Measurements from ENCODE around the gene UNC5B.

- TF ChIP-seq POLR2A (IDR thresholded peaks at IDR 0.05; ENCODE audit: low read depth, low read length): no peak
- no peak for TF ChIP-seq POLR2AphosphoS5 (IDR thresholded peaks at IDR 0.05; ENCODE audit: low read depth, low read length)
These were observed 10.1 kb upstream of the UNC5B start for GRCh38 chr10:71202314-71202713.
